Progenitor cell of endocrine pancreas (in vitro differentiated cells): ENCODE results near the gene KIAA0753. TPM values are rescaled to one million over a fixed set of nuclear protein-coding genes. Genes with fewer than 3 reads are reported as not detected.

ENCODE experiments used
- DNase-seq: peaks from one replicate; pipeline ENCODE4 v3.0.0; 2021; ENCODE audit warnings: low spot score; ENCODE audit not compliant: unreplicated experiment
- H3K27ac Mint-ChIP-seq: 2 replicates; pipeline ENCODE4 v1.8.0; 2021; ENCODE audit warnings: mild to moderate bottlenecking, moderate library complexity, mixed read lengths
- H3K27me3 Mint-ChIP-seq: 2 replicates; pipeline ENCODE4 v1.8.0; 2021; ENCODE audit warnings: mixed read lengths
- H3K36me3 Mint-ChIP-seq: 2 replicates; pipeline ENCODE4 v1.8.0; 2022; ENCODE audit warnings: mixed read lengths; ENCODE audit not compliant: insufficient read depth
- H3K4me1 Mint-ChIP-seq: 2 replicates; pipeline ENCODE4 v1.8.0; 2021; ENCODE audit warnings: low read depth, mixed read lengths
- H3K4me3 Mint-ChIP-seq: 2 replicates; pipeline ENCODE4 v1.8.0; 2021; ENCODE audit warnings: low read depth, mild to moderate bottlenecking, moderate library complexity, mixed read lengths
- H3K9me3 Mint-ChIP-seq: 2 replicates; pipeline ENCODE4 v1.8.0; 2021; ENCODE audit warnings: low read depth, mixed read lengths
- CTCF ChIP-seq: fragments of 200-600 bp; sonication (generic); IDR thresholded peaks from one replicate; pipeline ENCODE4 v1.5.0; 2021; ENCODE audit warnings: antibody characterized with exemption, mild to moderate bottlenecking; ENCODE audit not compliant: unreplicated experiment
- total RNA-seq: library from RNA; stranded (reverse); gene quantifications from 2 replicates; pipeline ENCODE4 v1.2.1, GENCODE V29; 2021

KIAA0753 gene
- total RNA-seq, 1 donor from 2014 or later = 55.9 TPM

GRCh38 chr17:6679241-6679640 is 38.7 kb upstream of the KIAA0753 start:
- H3K36me3 Mint-ChIP-seq = no peaks in the 10 kb centered on the region
- no peak overlapping the region for H3K4me3 Mint-ChIP-seq
- DNase-seq = no peak
- peaks cover 23% of the 10 kb centered on the region for H3K27me3 Mint-ChIP-seq
- TF ChIP-seq CTCF = no peak
- no peaks in the 10 kb centered on the region for H3K9me3 Mint-ChIP-seq
- H3K27ac Mint-ChIP-seq = no peak overlapping the region
- peaks cover 7% of the 10 kb centered on the region for H3K4me1 Mint-ChIP-seq

GRCh38 chr17:6677946-6678345 is 37.4 kb upstream of the KIAA0753 start:
- Mint-ChIP-seq H3K4me3 (no peak overlapping the region), H3K27me3 (peaks cover 22% of the 10 kb centered on the region), H3K4me1 (peaks cover 6% of the 10 kb centered on the region), H3K27ac (no peak overlapping the region), H3K36me3 (no peaks in the 10 kb centered on the region), H3K9me3 (no peaks in the 10 kb centered on the region)
- TF ChIP-seq CTCF = no peak
- no peak for DNase-seq

GRCh38 chr17:6677158-6677831 is 36.8 kb upstream of the KIAA0753 start:
- Mint-ChIP-seq H3K27me3 (peaks cover 22% of the 10 kb centered on the region), H3K4me1 (peaks cover 6% of the 10 kb centered on the region), H3K4me3 (no peak overlapping the region), H3K36me3 (no peaks in the 10 kb centered on the region), H3K9me3 (no peaks in the 10 kb centered on the region), H3K27ac (no peak overlapping the region)
- TF ChIP-seq CTCF = no peak
- no peak for DNase-seq

- TF ChIP-seq CTCF = no peak
- no peak for DNase-seq
- peaks cover 6% of the 10 kb centered on the region for H3K4me1 Mint-ChIP-seq
Observed at GRCh38 chr17:6676802-6677157, 36.3 kb upstream of the KIAA0753 start.

GRCh38 chr17:6675201-6675825 is 34.8 kb upstream of the KIAA0753 start:
- peaks cover 3% of the 10 kb centered on the region for H3K4me1 Mint-ChIP-seq
- no peak overlapping the region for H3K27ac Mint-ChIP-seq
- no peaks in the 10 kb centered on the region for H3K9me3 Mint-ChIP-seq
- no peak for TF ChIP-seq CTCF
- no peak for DNase-seq
- peaks cover 12% of the 10 kb centered on the region for H3K27me3 Mint-ChIP-seq
- H3K4me3 Mint-ChIP-seq = no peak overlapping the region
- H3K36me3 Mint-ChIP-seq = no peaks in the 10 kb centered on the region

More at GRCh38 chr17:6676802-6677157, 36.3 kb upstream of the KIAA0753 start:
- peaks cover 17% of the 10 kb centered on the region for H3K27me3 Mint-ChIP-seq
- H3K9me3 Mint-ChIP-seq = no peaks in the 10 kb centered on the region
- no peak overlapping the region for H3K4me3 Mint-ChIP-seq
- H3K27ac Mint-ChIP-seq = no peak overlapping the region
- no peaks in the 10 kb centered on the region for H3K36me3 Mint-ChIP-seq
